Neuronal stem cell (in vitro differentiated cells): ENCODE measurements around the gene SLC23A3.

ENCODE experiments used
- DNase-seq: peaks from one replicate; pipeline ENCODE4 v3.0.0-alpha.2; 2013; ENCODE audit warnings: low spot score
- H2AFZ ChIP-seq: one replicate; pipeline ENCODE4 v1.6.1; 2013; ENCODE audit warnings: mild to moderate bottlenecking, low read length, inconsistent platforms
- H2AK5ac ChIP-seq: 2 replicates; pipeline ENCODE4 v1.6.1; 2013; ENCODE audit warnings: low read depth, mild to moderate bottlenecking, inconsistent platforms, low read length, moderate library complexity, mixed read lengths
- H2BK120ac ChIP-seq: 2 replicates; pipeline ENCODE4 v1.6.1; 2013; ENCODE audit warnings: low read depth, mild to moderate bottlenecking, inconsistent platforms, low read length, moderate library complexity, mixed read lengths
- H2BK12ac ChIP-seq: one replicate; pipeline ENCODE4 v1.6.1; 2013; ENCODE audit warnings: low read length, inconsistent platforms
- H2BK15ac ChIP-seq: 2 replicates; pipeline ENCODE4 v1.6.1; 2013; ENCODE audit warnings: mild to moderate bottlenecking, low read length, inconsistent platforms, mixed read lengths
- H2BK5ac ChIP-seq: one replicate; pipeline ENCODE4 v1.6.1; 2013; ENCODE audit warnings: inconsistent platforms, mild to moderate bottlenecking, low read length, moderate library complexity
- H3K14ac ChIP-seq: one replicate; pipeline ENCODE4 v1.6.1; 2013; ENCODE audit warnings: low read length, inconsistent platforms
- H3K18ac ChIP-seq: 2 replicates; pipeline ENCODE4 v1.6.1; 2013; ENCODE audit warnings: low read length, inconsistent platforms
- H3K23ac ChIP-seq: 2 replicates; pipeline ENCODE4 v1.6.1; 2013; ENCODE audit warnings: low read depth, mild to moderate bottlenecking, mixed read lengths, low read length, inconsistent platforms; ENCODE audit not compliant: poor library complexity
- H3K27ac ChIP-seq: replicated peaks from 3 replicates; pipeline ENCODE4 v1.5.1; 2013; ENCODE audit warnings: low read length, inconsistent platforms
- H3K27me3 ChIP-seq, 3 experiments: 2 replicates each; pipeline ENCODE4 v1.6.1; 2013; ENCODE audit warnings: low read length in 3 of 3, mild to moderate bottlenecking in 2 of 3, inconsistent platforms in 1 of 3, low read depth in 1 of 3, mixed read lengths in 1 of 3, moderate library complexity in 1 of 3; ENCODE audit not compliant: control insufficient read depth in 3 of 3, insufficient read depth in 3 of 3
- H3K36me3 ChIP-seq, 2 donors: replicated peaks in 1 of 2; 2 replicates each; pipeline ENCODE4 v1.6.1; 2013; ENCODE audit warnings: low read length in 2 of 2; ENCODE audit not compliant: control insufficient read depth in 2 of 2, insufficient read depth in 2 of 2
- H3K4ac ChIP-seq: 2 replicates; pipeline ENCODE4 v1.6.1; 2013; ENCODE audit warnings: inconsistent platforms, mild to moderate bottlenecking, low read length, moderate library complexity
- H3K4me1 ChIP-seq, 2 donors: 1 replicate in 1 of 2; 2 replicates in 1 of 2; pipeline ENCODE4 v1.6.1; 2013; ENCODE audit warnings: low read length in 2 of 2, low read depth in 1 of 2; ENCODE audit not compliant: control insufficient read depth in 2 of 2, insufficient read depth in 1 of 2
- H3K4me2 ChIP-seq: one replicate; pipeline ENCODE4 v1.6.1; 2013; ENCODE audit warnings: mild to moderate bottlenecking, low read length, inconsistent platforms; ENCODE audit not compliant: insufficient read depth, poor library complexity, severe bottlenecking
- H3K4me3 ChIP-seq, 2 donors: 2 replicates each; pipeline ENCODE4 v1.5.1; 2013; ENCODE audit warnings: low read length in 2 of 2, mild to moderate bottlenecking in 2 of 2, inconsistent platforms in 1 of 2, moderate library complexity in 1 of 2
- H3K79me1 ChIP-seq: one replicate; pipeline ENCODE4 v1.6.1; 2013; ENCODE audit warnings: low read depth, mild to moderate bottlenecking, inconsistent platforms, low read length, moderate library complexity
- H3K9ac ChIP-seq: one replicate; pipeline ENCODE4 v1.6.1; 2013; ENCODE audit warnings: mild to moderate bottlenecking, low read depth, low read length, inconsistent platforms; ENCODE audit not compliant: poor library complexity
- H3K9me3 ChIP-seq, 2 donors: replicated peaks in 1 of 2; 2 replicates each; pipeline versions ENCODE3 to v1.6.1; 2013; ENCODE audit warnings: low read length in 2 of 2, mild to moderate bottlenecking in 2 of 2, inconsistent platforms in 1 of 2, low read depth in 1 of 2, mixed read lengths in 1 of 2, moderate library complexity in 1 of 2; ENCODE audit not compliant: control insufficient read depth in 2 of 2, insufficient read depth in 1 of 2
- H4K8ac ChIP-seq: one replicate; pipeline ENCODE4 v1.6.1; 2013; ENCODE audit warnings: low read depth, mild to moderate bottlenecking, inconsistent platforms, low read length, moderate library complexity
- H4K91ac ChIP-seq: one replicate; pipeline ENCODE4 v1.6.1; 2013; ENCODE audit warnings: low read length, low read depth, mild to moderate bottlenecking, inconsistent platforms; ENCODE audit not compliant: poor library complexity
- WGBS, 2 donors: extraction: QIAGEN DNeasy Blood & Tissue Kit; methylation state at CpG; one replicate each; pipeline ENCODE4 v1.1.7; 2013; ENCODE audit warnings: missing lambda C conversion rate in 2 of 2, mixed read lengths in 1 of 2; ENCODE audit not compliant: insufficient read length in 2 of 2, insufficient replicate concordance in 1 of 2; ENCODE audit errors: extremely low coverage in 2 of 2; 5-methylcytosine and 5-hydroxymethylcytosine counted together

SLC23A3 gene

DNA sequence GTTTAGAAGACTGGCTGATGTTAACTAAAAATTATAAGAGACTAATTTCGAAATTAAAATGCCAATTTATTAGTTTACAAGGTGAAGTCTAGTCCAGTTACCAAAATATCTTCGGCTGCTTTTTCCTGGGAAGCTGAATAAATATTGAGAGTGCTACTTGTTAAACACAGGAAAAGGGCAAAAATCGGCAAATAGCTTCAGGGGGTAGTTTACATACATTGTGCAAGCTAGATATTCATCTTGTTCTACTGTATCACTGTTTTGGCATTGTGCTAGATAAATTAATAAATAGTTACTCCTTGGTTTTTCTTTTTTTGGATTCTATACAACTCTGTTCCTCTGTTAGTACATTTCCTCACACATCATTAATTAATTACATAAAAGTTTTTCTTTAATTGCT lies 38.5 kb downstream of the SLC23A3 start:
- Histone ChIP-seq H3K27me3 (no peaks in the 10 kb centered on the region), H3K4ac (no peak overlapping the region), H3K4me3 (no peak overlapping the region), H2BK5ac (no peak overlapping the region), H3K9me3 (no peaks in the 10 kb centered on the region), H2BK12ac (no peak overlapping the region), H2AFZ (no peak overlapping the region), H2BK15ac (no peak overlapping the region), H3K4me1 (no peaks in the 10 kb centered on the region), H4K91ac (no peak overlapping the region), H2AK5ac (no peak overlapping the region), H3K23ac (no peak overlapping the region), H3K18ac (no peak overlapping the region), H2BK120ac (no peak overlapping the region), H3K14ac (no peak overlapping the region), H3K4me2 (no peak overlapping the region), H3K27ac (no peak overlapping the region), H4K8ac (no peak overlapping the region), H3K79me1 (no peaks in the 10 kb centered on the region), H3K36me3 (peaks cover 0 to 1% of the 10 kb centered on the region in 2 donors), H3K9ac (no peak overlapping the region)
- DNase-seq = no peak
- WGBS, 2 donors = no CpG with 5 or more reads among the region's 3 CpGs

GRCh38 chr2:219129589-219129988 lies 40.2 kb downstream of the SLC23A3 start:
- no peak overlapping the region for H3K9ac ChIP-seq
- H3K14ac ChIP-seq = no peak overlapping the region
- H3K27ac ChIP-seq = no peak overlapping the region
- H2BK120ac ChIP-seq = no peak overlapping the region
- no peak overlapping the region for H3K4me3 ChIP-seq
- no peaks in the 10 kb centered on the region for H3K4me1 ChIP-seq
- no peaks in the 10 kb centered on the region for H3K27me3 ChIP-seq
- no peak overlapping the region for H4K8ac ChIP-seq
- no CpG with 5 or more reads among the region's 16 CpGs for whole genome bisulfite sequencing, 2 donors
- H2BK15ac ChIP-seq = no peak overlapping the region
- no peaks in the 10 kb centered on the region for H3K9me3 ChIP-seq
- no peak overlapping the region for H3K23ac ChIP-seq
- no peak overlapping the region for H4K91ac ChIP-seq
- no peak for DNase-seq
- no peak overlapping the region for H2BK5ac ChIP-seq
- H3K18ac ChIP-seq = no peak overlapping the region
- no peak overlapping the region for H2AFZ ChIP-seq
- H2AK5ac ChIP-seq = no peak overlapping the region
- no peaks in the 10 kb centered on the region for H3K79me1 ChIP-seq
- H3K4ac ChIP-seq = no peak overlapping the region
- H3K4me2 ChIP-seq = no peak overlapping the region
- peaks cover 0 to 1% of the 10 kb centered on the region in 2 donors for H3K36me3 ChIP-seq
- no peak overlapping the region for H2BK12ac ChIP-seq

GRCh38 chr2:219128396-219128795 lies 41.4 kb downstream of the SLC23A3 start:
- H4K8ac ChIP-seq = no peak overlapping the region
- H3K36me3 ChIP-seq = peaks cover 0 to 1% of the 10 kb centered on the region in 2 donors
- no peak for DNase-seq
- H3K4me1 ChIP-seq = peaks cover 3 to 5% of the 10 kb centered on the region in 2 donors
- no peak overlapping the region for H2AFZ ChIP-seq
- H3K23ac ChIP-seq = no peak overlapping the region
- no peak overlapping the region for H2BK15ac ChIP-seq
- H3K4ac ChIP-seq = no peak overlapping the region
- no peak overlapping the region for H3K18ac ChIP-seq
- H3K9me3 ChIP-seq = peaks cover 0 to 2% of the 10 kb centered on the region in 2 donors
- H3K4me3 ChIP-seq = no peak overlapping the region
- H2BK120ac ChIP-seq = no peak overlapping the region
- H3K27ac ChIP-seq = no peak overlapping the region
- H3K27me3 ChIP-seq = no peaks in the 10 kb centered on the region
- H3K4me2 ChIP-seq = no peak overlapping the region
- H2BK12ac ChIP-seq = no peak overlapping the region
- H2AK5ac ChIP-seq = no peak overlapping the region
- H3K79me1 ChIP-seq = no peaks in the 10 kb centered on the region
- H3K14ac ChIP-seq = no peak overlapping the region
- H2BK5ac ChIP-seq = no peak overlapping the region
- no peak overlapping the region for H4K91ac ChIP-seq
- no peak overlapping the region for H3K9ac ChIP-seq
- no CpG with 5 or more reads among the region's 7 CpGs for WGBS, 2 donors

GRCh38 chr2:219127037-219127635 lies 42.7 kb downstream of the SLC23A3 start:
- Histone ChIP-seq H3K79me1 (no peaks in the 10 kb centered on the region), H3K18ac (no peak overlapping the region), H2BK120ac (no peak overlapping the region), H3K36me3 (peaks cover 0 to 1% of the 10 kb centered on the region in 2 donors), H3K23ac (no peak overlapping the region), H4K91ac (no peak overlapping the region), H3K4ac (no peak overlapping the region), H2AFZ (no peak overlapping the region), H3K27me3 (no peaks in the 10 kb centered on the region), H3K4me1 (peaks cover 5 to 14% of the 10 kb centered on the region in 2 donors), H3K27ac (no peak overlapping the region), H2BK12ac (no peak overlapping the region), H2BK5ac (no peak overlapping the region), H4K8ac (no peak overlapping the region), H3K4me3 (no peak overlapping the region), H2AK5ac (no peak overlapping the region), H2BK15ac (no peak overlapping the region), H3K4me2 (no peak overlapping the region), H3K14ac (no peak overlapping the region), H3K9ac (no peak overlapping the region), H3K9me3 (peaks cover 0 to 2% of the 10 kb centered on the region in 2 donors)
- WGBS, 2 donors = no CpG with 5 or more reads among the region's 2 CpGs
- no peak for DNase-seq
